ENCODE data around the gene PYY.

Gene PYY

GRCh38 chr17:43924558-43924957 is 29.2 kb downstream of the PYY start:
- no peaks in the 10 kb centered on the region for H3K27me3 ChIP-seq (ENCODE audit: insufficient read depth, insufficient read length)
- no peaks in the 10 kb centered on the region; the same call in 1 of the 2 replicates for H3K9me3 ChIP-seq (ENCODE audit: insufficient read depth, low read length)
- H3K4me3 ChIP-seq (ENCODE audit: insufficient read length, low read depth), result no peak overlapping the region
- H3K4me1 ChIP-seq (ENCODE audit: insufficient read depth, insufficient read length), result peaks cover 2% of the 10 kb centered on the region
- DNase-seq (ENCODE audit: low read depth, low spot score), result no peak
- TF ChIP-seq SUZ12 (IDR thresholded peaks at IDR 0.05; ENCODE audit: extremely low read depth, insufficient read depth, insufficient read length), result no peak
- no peak for TF ChIP-seq YY1 (IDR thresholded peaks at IDR 0.05; ENCODE audit: insufficient read depth, insufficient read length)
- no peak for TF ChIP-seq ZNF274 (IDR thresholded peaks at IDR 0.05; ENCODE audit: low read depth, low read length)
- H3K36me3 ChIP-seq (ENCODE audit: insufficient read depth, insufficient read length, low read length), result no peaks in the 10 kb centered on the region
- H3K9ac ChIP-seq (ENCODE audit: insufficient read length, low read depth), result no peak overlapping the region

- Histone ChIP-seq H3K4me3 (ENCODE audit: insufficient read length, low read depth) (no peak overlapping the region), H3K9me3 (ENCODE audit: insufficient read depth, low read length) (peaks cover 26% of the 10 kb centered on the region; the same call in 1 of the 2 replicates), H3K36me3 (ENCODE audit: insufficient read depth, insufficient read length, low read length) (no peaks in the 10 kb centered on the region), H3K27me3 (ENCODE audit: insufficient read depth, insufficient read length) (no peaks in the 10 kb centered on the region), H3K4me1 (ENCODE audit: insufficient read depth, insufficient read length) (peaks cover 8% of the 10 kb centered on the region), H3K9ac (ENCODE audit: insufficient read length, low read depth) (no peak overlapping the region)
- TF ChIP-seq YY1 (IDR thresholded peaks at IDR 0.05; ENCODE audit: insufficient read depth, insufficient read length) (no peak), ZNF274 (IDR thresholded peaks at IDR 0.05; ENCODE audit: low read depth, low read length) (no peak), SUZ12 (IDR thresholded peaks at IDR 0.05; ENCODE audit: extremely low read depth, insufficient read depth, insufficient read length) (no peak)
- DNase-seq (ENCODE audit: low read depth, low spot score), result no peak
Observed at GRCh38 chr17:43920500-43921095, 33.1 kb downstream of the PYY start.

GRCh38 chr17:43918026-43918389 is 35.7 kb downstream of the PYY start:
- Histone ChIP-seq H3K9me3 (ENCODE audit: insufficient read depth, low read length) (peaks cover 28% of the 10 kb centered on the region; the same call in 1 of the 2 replicates), H3K4me1 (ENCODE audit: insufficient read depth, insufficient read length) (peaks cover 14% of the 10 kb centered on the region), H3K36me3 (ENCODE audit: insufficient read depth, insufficient read length, low read length) (no peaks in the 10 kb centered on the region), H3K27me3 (ENCODE audit: insufficient read depth, insufficient read length) (no peaks in the 10 kb centered on the region), H3K4me3 (ENCODE audit: insufficient read length, low read depth) (no peak overlapping the region), H3K9ac (ENCODE audit: insufficient read length, low read depth) (no peak overlapping the region)
- TF ChIP-seq SUZ12 (IDR thresholded peaks at IDR 0.05; ENCODE audit: extremely low read depth, insufficient read depth, insufficient read length) (no peak), ZNF274 (IDR thresholded peaks at IDR 0.05; ENCODE audit: low read depth, low read length) (no peak), YY1 (IDR thresholded peaks at IDR 0.05; ENCODE audit: insufficient read depth, insufficient read length) (no peak)
- no peak for DNase-seq (ENCODE audit: low read depth, low spot score)

GRCh38 chr17:43917348-43918025 is 36.3 kb downstream of the PYY start:
- DNase-seq (ENCODE audit: low read depth, low spot score), result no peak
- peaks cover 14% of the 10 kb centered on the region for H3K4me1 ChIP-seq (ENCODE audit: insufficient read depth, insufficient read length)
- no peak overlapping the region for H3K4me3 ChIP-seq (ENCODE audit: insufficient read length, low read depth)
- peaks cover 28% of the 10 kb centered on the region; the same call in 1 of the 2 replicates for H3K9me3 ChIP-seq (ENCODE audit: insufficient read depth, low read length)
- no peak overlapping the region for H3K9ac ChIP-seq (ENCODE audit: insufficient read length, low read depth)
- no peaks in the 10 kb centered on the region for H3K27me3 ChIP-seq (ENCODE audit: insufficient read depth, insufficient read length)
- H3K36me3 ChIP-seq (ENCODE audit: insufficient read depth, insufficient read length, low read length), result no peaks in the 10 kb centered on the region
- TF ChIP-seq ZNF274 (IDR thresholded peaks at IDR 0.05; ENCODE audit: low read depth, low read length) (no peak), YY1 (IDR thresholded peaks at IDR 0.05; ENCODE audit: insufficient read depth, insufficient read length) (no peak), SUZ12 (IDR thresholded peaks at IDR 0.05; ENCODE audit: extremely low read depth, insufficient read depth, insufficient read length) (no peak)

GRCh38 chr17:43917016-43917347 is 36.8 kb downstream of the PYY start:
- no peak overlapping the region for H3K9ac ChIP-seq (ENCODE audit: insufficient read length, low read depth)
- no peak for TF ChIP-seq SUZ12 (IDR thresholded peaks at IDR 0.05; ENCODE audit: extremely low read depth, insufficient read depth, insufficient read length)
- no peak for TF ChIP-seq ZNF274 (IDR thresholded peaks at IDR 0.05; ENCODE audit: low read depth, low read length)
- no peak overlapping the region for H3K4me3 ChIP-seq (ENCODE audit: insufficient read length, low read depth)
- DNase-seq (ENCODE audit: low read depth, low spot score), result no peak
- H3K36me3 ChIP-seq (ENCODE audit: insufficient read depth, insufficient read length, low read length), result no peaks in the 10 kb centered on the region
- H3K9me3 ChIP-seq (ENCODE audit: insufficient read depth, low read length), result peaks cover 28% of the 10 kb centered on the region; the same call in 1 of the 2 replicates
- H3K4me1 ChIP-seq (ENCODE audit: insufficient read depth, insufficient read length), result peaks cover 14% of the 10 kb centered on the region
- H3K27me3 ChIP-seq (ENCODE audit: insufficient read depth, insufficient read length), result no peaks in the 10 kb centered on the region

DNA sequence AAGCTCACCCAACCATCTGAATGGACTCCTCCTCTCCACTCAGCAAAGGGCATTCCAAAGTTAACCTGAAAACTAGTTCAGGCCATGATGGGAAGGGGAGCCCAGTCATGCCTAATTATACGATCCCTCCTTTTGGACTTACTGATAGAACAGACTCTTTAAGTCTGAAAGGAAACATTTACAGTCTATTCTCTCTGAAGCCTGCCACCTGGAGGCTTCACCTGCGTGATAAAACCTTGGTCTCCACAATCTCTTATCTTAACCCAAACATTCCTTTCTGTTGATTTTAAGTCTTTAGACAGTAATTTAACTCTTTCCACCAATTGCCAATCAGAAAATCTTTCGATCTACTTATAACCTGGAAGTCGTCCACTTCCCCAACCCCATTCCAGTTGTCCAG is 37.4 kb downstream of the PYY start:
- no peak for DNase-seq (ENCODE audit: low read depth, low spot score)
- no peak overlapping the region for H3K9ac ChIP-seq (ENCODE audit: insufficient read length, low read depth)
- peaks cover 14% of the 10 kb centered on the region for H3K4me1 ChIP-seq (ENCODE audit: insufficient read depth, insufficient read length)
- H3K36me3 ChIP-seq (ENCODE audit: insufficient read depth, insufficient read length, low read length), result no peaks in the 10 kb centered on the region
- peaks cover 28% of the 10 kb centered on the region; the same call in 1 of the 2 replicates for H3K9me3 ChIP-seq (ENCODE audit: insufficient read depth, low read length)
- no peaks in the 10 kb centered on the region for H3K27me3 ChIP-seq (ENCODE audit: insufficient read depth, insufficient read length)
- no peak for TF ChIP-seq SUZ12 (IDR thresholded peaks at IDR 0.05; ENCODE audit: extremely low read depth, insufficient read depth, insufficient read length)
- TF ChIP-seq YY1 (IDR thresholded peaks at IDR 0.05; ENCODE audit: insufficient read depth, insufficient read length), result no peak
- TF ChIP-seq ZNF274 (IDR thresholded peaks at IDR 0.05; ENCODE audit: low read depth, low read length), result no peak
- H3K4me3 ChIP-seq (ENCODE audit: insufficient read length, low read depth), result no peak overlapping the region

- Histone ChIP-seq H3K4me1 (ENCODE audit: insufficient read depth, insufficient read length) (peaks cover 14% of the 10 kb centered on the region), H3K9ac (ENCODE audit: insufficient read length, low read depth) (no peak overlapping the region)
Observed at GRCh38 chr17:43915559-43915958, 38.2 kb downstream of the PYY start.

More at GRCh38 chr17:43915559-43915958, 38.2 kb downstream of the PYY start:
- Histone ChIP-seq H3K27me3 (ENCODE audit: insufficient read depth, insufficient read length) (no peaks in the 10 kb centered on the region), H3K9me3 (ENCODE audit: insufficient read depth, low read length) (peaks cover 28% of the 10 kb centered on the region; the same call in 1 of the 2 replicates), H3K36me3 (ENCODE audit: insufficient read depth, insufficient read length, low read length) (no peaks in the 10 kb centered on the region), H3K4me3 (ENCODE audit: insufficient read length, low read depth) (no peak overlapping the region)
- no peak for TF ChIP-seq ZNF274 (IDR thresholded peaks at IDR 0.05; ENCODE audit: low read depth, low read length)
- TF ChIP-seq SUZ12 (IDR thresholded peaks at IDR 0.05; ENCODE audit: extremely low read depth, insufficient read depth, insufficient read length), result no peak
- no peak for TF ChIP-seq YY1 (IDR thresholded peaks at IDR 0.05; ENCODE audit: insufficient read depth, insufficient read length)
- no peak for DNase-seq (ENCODE audit: low read depth, low spot score)
